Activated CD4-positive, alpha-beta T cell treated with anti-CD3 and anti-CD28 coated beads, Interleukin-2, amount 10 ng/mL, durations not matched to agents 7 days and 5 days (primary cell): Measurements from ENCODE around the gene FOXQ1. TPM values are rescaled to one million over a fixed set of nuclear protein-coding genes. Genes with fewer than 3 reads are reported as not detected.
A peak's percentile ranks its signal among the peaks of the same experiment; 100 is the strongest.

ENCODE experiments used
- CTCF ChIA-PET: fragments of 350-600 bp; sonication (Branson Sonifier 250); formaldehyde crosslinking; loops from one replicate; lab custom pipeline; 2021; ENCODE audit warnings: antibody characterized with exemption; lab: Charles Lee
- POLR2A ChIA-PET: fragments of 350-600 bp; sonication (Branson Sonifier 250); formaldehyde crosslinking; loops from one replicate; lab custom pipeline; 2021; ENCODE audit warnings: antibody characterized with exemption; lab: Charles Lee
- DNase-seq: peaks from one replicate; pipeline ENCODE4 v3.0.0-alpha.2; 2020
- H3K27ac Mint-ChIP-seq: one replicate; pipeline ENCODE4 v1.8.0; 2021; ENCODE audit warnings: mild to moderate bottlenecking, moderate library complexity, mixed read lengths
- H3K27me3 Mint-ChIP-seq: one replicate; pipeline ENCODE4 v1.8.0; 2021; ENCODE audit warnings: mixed read lengths
- H3K36me3 Mint-ChIP-seq: one replicate; pipeline ENCODE4 v1.8.0; 2021; ENCODE audit warnings: low read depth, mixed read lengths
- H3K4me1 Mint-ChIP-seq: one replicate; pipeline ENCODE4 v1.8.0; 2021; ENCODE audit warnings: mixed read lengths
- H3K4me3 Mint-ChIP-seq: one replicate; pipeline ENCODE4 v1.8.0; 2021; ENCODE audit warnings: mild to moderate bottlenecking, moderate library complexity, mixed read lengths
- H3K9me3 Mint-ChIP-seq: one replicate; pipeline ENCODE4 v1.8.0; 2021; ENCODE audit warnings: mixed read lengths
- total RNA-seq, 2 experiments: library from RNA; stranded (reverse); gene quantifications; one replicate each; pipeline ENCODE4 v1.2.3, GENCODE V29; 2021

Gene FOXQ1, protein sequence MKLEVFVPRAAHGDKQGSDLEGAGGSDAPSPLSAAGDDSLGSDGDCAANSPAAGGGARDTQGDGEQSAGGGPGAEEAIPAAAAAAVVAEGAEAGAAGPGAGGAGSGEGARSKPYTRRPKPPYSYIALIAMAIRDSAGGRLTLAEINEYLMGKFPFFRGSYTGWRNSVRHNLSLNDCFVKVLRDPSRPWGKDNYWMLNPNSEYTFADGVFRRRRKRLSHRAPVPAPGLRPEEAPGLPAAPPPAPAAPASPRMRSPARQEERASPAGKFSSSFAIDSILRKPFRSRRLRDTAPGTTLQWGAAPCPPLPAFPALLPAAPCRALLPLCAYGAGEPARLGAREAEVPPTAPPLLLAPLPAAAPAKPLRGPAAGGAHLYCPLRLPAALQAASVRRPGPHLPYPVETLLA
- total RNA-seq: not detected

GRCh38 chr6:1311400-1312202 lies at the start of gene FOXQ1:
FOXQ1 (plus strand) TSS chr6:1312098; CDS start chr6:1312705, 607 bp downstream.
- Mint-ChIP-seq H3K36me3 (peaks cover 4% of the 10 kb centered on the region), H3K4me3 (peak within 1 kb of the TSS; percentile 62), H3K27ac (peak within 1 kb of the TSS; percentile 50), H3K27me3 (peaks cover 76% of the 10 kb centered on the region), H3K9me3 (no peaks in the 10 kb centered on the region), H3K4me1 (peaks cover 24% of the 10 kb centered on the region)
- ChIA-PET CTCF (interaction anchor here (1.0 kb wide), 1 partner anchor 86 kb away, joined by 3 read pairs; no protein-coding TSS in a partner anchor), POLR2A (no interaction called here)
- no peak for DNase-seq

DNA sequence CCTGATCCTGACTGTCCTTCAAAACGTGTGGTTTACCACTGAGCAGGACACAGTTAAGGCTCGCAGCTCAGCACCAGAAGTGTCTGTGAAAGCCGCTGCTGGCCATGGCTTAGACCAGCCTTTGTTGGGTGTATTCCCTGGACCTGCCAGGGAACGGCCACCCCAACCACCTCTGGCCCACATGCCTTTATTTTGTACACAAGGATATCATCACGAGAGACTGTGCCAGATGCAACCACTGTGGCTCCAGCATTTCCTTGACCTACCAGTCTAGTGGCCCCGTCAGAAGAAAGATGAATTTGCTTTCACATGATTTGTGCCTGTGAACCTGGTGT lies 49.2 kb upstream of the FOXQ1 start:
- H3K27me3 Mint-ChIP-seq: no peaks in the 10 kb centered on the region
- H3K9me3 Mint-ChIP-seq: no peaks in the 10 kb centered on the region
- H3K27ac Mint-ChIP-seq: no peak overlapping the region
- H3K4me1 Mint-ChIP-seq: no peaks in the 10 kb centered on the region
- no peak overlapping the region for H3K4me3 Mint-ChIP-seq
- DNase-seq: no peak
- CTCF ChIA-PET: no interaction called here
- no peaks in the 10 kb centered on the region for H3K36me3 Mint-ChIP-seq
- POLR2A ChIA-PET: no interaction called here

GRCh38 chr6:1263039-1263849 lies 48.7 kb upstream of the FOXQ1 start:
- CTCF ChIA-PET: no interaction called here
- H3K36me3 Mint-ChIP-seq: no peaks in the 10 kb centered on the region
- H3K4me1 Mint-ChIP-seq: no peaks in the 10 kb centered on the region
- H3K9me3 Mint-ChIP-seq: no peaks in the 10 kb centered on the region
- no peak for DNase-seq
- H3K27me3 Mint-ChIP-seq: no peaks in the 10 kb centered on the region
- H3K4me3 Mint-ChIP-seq: no peak overlapping the region
- POLR2A ChIA-PET: no interaction called here
- H3K27ac Mint-ChIP-seq: no peak overlapping the region

DNA sequence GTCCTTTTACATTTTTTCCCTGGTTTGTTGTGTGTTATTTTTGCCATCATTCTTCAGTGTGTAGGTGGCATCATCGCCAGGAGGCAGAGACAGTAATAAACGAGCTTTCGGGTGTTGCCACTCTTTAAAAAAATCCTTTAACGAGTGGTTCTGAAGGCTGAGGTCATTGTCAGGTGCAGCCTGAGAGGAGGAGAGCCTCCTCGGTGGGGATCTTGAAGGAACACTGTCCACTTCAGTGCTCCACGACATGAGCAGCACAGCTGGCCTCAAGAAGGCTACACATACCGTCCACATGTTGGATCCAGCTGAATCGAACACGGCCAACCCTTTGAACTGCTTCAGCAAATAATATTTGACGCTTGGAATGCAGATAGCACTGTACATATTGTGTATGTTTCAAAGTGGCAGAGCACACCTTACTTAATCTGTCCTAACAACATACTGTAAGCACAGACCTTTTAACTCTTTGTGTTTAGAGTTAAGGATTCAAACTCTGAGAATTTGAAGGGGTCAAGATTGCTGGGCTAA lies 48.0 kb upstream of the FOXQ1 start:
- H3K27me3 Mint-ChIP-seq: peaks cover 3% of the 10 kb centered on the region
- H3K27ac Mint-ChIP-seq: no peak overlapping the region
- no peak overlapping the region for H3K4me3 Mint-ChIP-seq
- H3K4me1 Mint-ChIP-seq: no peaks in the 10 kb centered on the region
- ChIA-PET CTCF (no interaction called here), POLR2A (no interaction called here)
- DNase-seq: no peak
- no peaks in the 10 kb centered on the region for H3K36me3 Mint-ChIP-seq
- no peaks in the 10 kb centered on the region for H3K9me3 Mint-ChIP-seq

GRCh38 chr6:1264619-1265445 lies 47.1 kb upstream of the FOXQ1 start:
- Mint-ChIP-seq H3K27ac (no peak overlapping the region), H3K4me3 (no peak overlapping the region), H3K9me3 (no peaks in the 10 kb centered on the region), H3K27me3 (peaks cover 6% of the 10 kb centered on the region), H3K36me3 (no peaks in the 10 kb centered on the region), H3K4me1 (no peaks in the 10 kb centered on the region)
- no peak for DNase-seq
- POLR2A ChIA-PET: no interaction called here
- CTCF ChIA-PET: no interaction called here

DNA sequence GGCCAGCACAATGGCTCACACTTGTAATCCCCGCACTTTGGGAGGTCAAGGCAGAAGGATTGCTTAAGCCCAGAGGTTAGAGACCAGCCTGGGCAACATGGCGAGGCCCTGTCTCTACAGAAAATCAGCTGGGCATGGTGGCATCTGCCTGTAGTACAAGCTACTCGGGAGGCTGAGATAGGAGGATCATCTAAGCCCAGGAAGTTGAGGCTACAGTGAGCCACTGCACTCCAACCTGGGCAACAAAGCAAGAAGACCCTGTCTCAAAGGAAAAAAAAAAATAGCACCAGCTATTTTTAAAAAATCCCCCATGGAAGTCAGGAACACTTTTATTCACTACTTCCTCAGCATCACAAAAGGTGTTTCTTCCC lies 45.2 kb upstream of the FOXQ1 start:
- CTCF ChIA-PET: no interaction called here
- H3K4me3 Mint-ChIP-seq: no peak overlapping the region

GRCh38 chr6:1267057-1267732 lies 44.7 kb upstream of the FOXQ1 start:
- CTCF ChIA-PET: no interaction called here
- POLR2A ChIA-PET: no interaction called here
- H3K4me1 Mint-ChIP-seq: no peaks in the 10 kb centered on the region

More for the DNA sequence above, 45.2 kb upstream of the FOXQ1 start:
- no peaks in the 10 kb centered on the region for H3K36me3 Mint-ChIP-seq
- H3K27me3 Mint-ChIP-seq: peaks cover 8% of the 10 kb centered on the region
- no peak for DNase-seq
- H3K27ac Mint-ChIP-seq: no peak overlapping the region
- POLR2A ChIA-PET: no interaction called here
- no peaks in the 10 kb centered on the region for H3K9me3 Mint-ChIP-seq
- no peaks in the 10 kb centered on the region for H3K4me1 Mint-ChIP-seq

DNA sequence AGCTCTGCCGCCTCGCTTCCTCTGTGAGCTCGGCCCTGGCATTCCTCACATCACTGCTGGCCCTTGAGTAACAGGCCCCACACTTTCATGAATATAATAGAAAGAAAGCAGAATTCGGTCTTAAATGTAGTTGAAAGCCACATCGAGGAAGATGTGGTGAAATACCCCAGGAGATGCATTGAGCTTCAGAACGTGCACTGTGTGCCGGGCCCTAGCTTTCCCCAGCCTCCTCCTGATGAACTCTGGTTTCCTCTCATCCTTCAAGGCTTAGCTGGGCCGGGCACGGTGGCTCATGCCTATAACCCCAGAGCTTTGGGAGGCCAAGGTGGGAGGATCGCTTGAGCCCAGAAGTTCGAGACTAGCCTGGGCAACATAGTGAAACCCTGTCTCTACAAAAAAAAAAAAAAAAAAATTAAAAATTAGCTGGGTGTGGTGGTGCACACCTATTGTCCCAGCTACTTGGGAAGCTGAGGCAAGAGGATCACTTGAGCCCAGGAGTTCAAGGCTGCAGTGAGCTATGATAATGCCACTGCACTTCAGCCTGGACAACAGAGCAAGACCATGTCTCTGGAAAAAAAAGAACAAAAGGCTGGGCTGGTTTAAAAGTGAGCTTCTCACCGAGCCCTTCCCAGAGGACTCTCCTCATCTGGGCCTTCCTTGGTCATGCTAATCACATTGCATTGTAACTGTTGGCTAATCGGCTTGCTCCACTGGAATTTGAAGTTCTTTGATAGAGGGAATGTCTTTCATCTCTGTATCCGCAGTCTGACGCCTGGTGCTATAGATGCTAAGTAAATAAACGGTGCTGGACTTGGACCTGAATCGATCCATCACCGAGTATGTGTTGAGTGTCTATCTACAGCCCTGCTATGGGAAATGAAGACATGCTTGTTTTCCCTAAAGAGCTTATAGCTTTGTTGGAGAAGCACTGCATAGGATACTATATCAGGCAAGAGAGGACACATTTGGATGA lies 43.8 kb upstream of the FOXQ1 start:
- H3K4me3 Mint-ChIP-seq: no peak overlapping the region
- no peaks in the 10 kb centered on the region for H3K4me1 Mint-ChIP-seq
- peaks cover 4% of the 10 kb centered on the region for H3K9me3 Mint-ChIP-seq
- ChIA-PET CTCF (interaction anchor here (0.6 kb wide), 1 partner anchor 391 kb away, joined by 3 read pairs; no protein-coding TSS in a partner anchor), POLR2A (no interaction called here)
- H3K36me3 Mint-ChIP-seq: no peaks in the 10 kb centered on the region
- no peak for DNase-seq
- H3K27me3 Mint-ChIP-seq: peaks cover 8% of the 10 kb centered on the region
- H3K27ac Mint-ChIP-seq: no peak overlapping the region

More at GRCh38 chr6:1267057-1267732, 44.7 kb upstream of the FOXQ1 start:
- H3K36me3 Mint-ChIP-seq: no peaks in the 10 kb centered on the region
- H3K4me3 Mint-ChIP-seq: no peak overlapping the region
- no peak for DNase-seq
- H3K27me3 Mint-ChIP-seq: peaks cover 8% of the 10 kb centered on the region
- no peak overlapping the region for H3K27ac Mint-ChIP-seq
- H3K9me3 Mint-ChIP-seq: peaks cover under 1% of the 10 kb centered on the region

GRCh38 chr6:1271071-1271763 lies 40.7 kb upstream of the FOXQ1 start:
- H3K4me1 Mint-ChIP-seq: no peaks in the 10 kb centered on the region
- CTCF ChIA-PET: no interaction called here
- POLR2A ChIA-PET: no interaction called here
- DNase-seq: no peak
- no peaks in the 10 kb centered on the region for H3K36me3 Mint-ChIP-seq
- H3K27ac Mint-ChIP-seq: no peak overlapping the region
- H3K4me3 Mint-ChIP-seq: no peak overlapping the region
- peaks cover 8% of the 10 kb centered on the region for H3K27me3 Mint-ChIP-seq
- peaks cover 4% of the 10 kb centered on the region for H3K9me3 Mint-ChIP-seq

GRCh38 chr6:1278061-1278720 lies 33.7 kb upstream of the FOXQ1 start:
- ChIA-PET POLR2A (no interaction called here), CTCF (no interaction called here)
- Mint-ChIP-seq H3K4me1 (peaks cover 2% of the 10 kb centered on the region), H3K27ac (no peak overlapping the region), H3K27me3 (peaks cover 15% of the 10 kb centered on the region), H3K4me3 (no peak overlapping the region), H3K36me3 (no peaks in the 10 kb centered on the region), H3K9me3 (no peaks in the 10 kb centered on the region)
- DNase-seq: no peak
